Measurements from ENCODE around the gene PNKP.
A peak's percentile ranks its signal among the peaks of the same experiment; 100 is the strongest.

Gene PNKP

DNA sequence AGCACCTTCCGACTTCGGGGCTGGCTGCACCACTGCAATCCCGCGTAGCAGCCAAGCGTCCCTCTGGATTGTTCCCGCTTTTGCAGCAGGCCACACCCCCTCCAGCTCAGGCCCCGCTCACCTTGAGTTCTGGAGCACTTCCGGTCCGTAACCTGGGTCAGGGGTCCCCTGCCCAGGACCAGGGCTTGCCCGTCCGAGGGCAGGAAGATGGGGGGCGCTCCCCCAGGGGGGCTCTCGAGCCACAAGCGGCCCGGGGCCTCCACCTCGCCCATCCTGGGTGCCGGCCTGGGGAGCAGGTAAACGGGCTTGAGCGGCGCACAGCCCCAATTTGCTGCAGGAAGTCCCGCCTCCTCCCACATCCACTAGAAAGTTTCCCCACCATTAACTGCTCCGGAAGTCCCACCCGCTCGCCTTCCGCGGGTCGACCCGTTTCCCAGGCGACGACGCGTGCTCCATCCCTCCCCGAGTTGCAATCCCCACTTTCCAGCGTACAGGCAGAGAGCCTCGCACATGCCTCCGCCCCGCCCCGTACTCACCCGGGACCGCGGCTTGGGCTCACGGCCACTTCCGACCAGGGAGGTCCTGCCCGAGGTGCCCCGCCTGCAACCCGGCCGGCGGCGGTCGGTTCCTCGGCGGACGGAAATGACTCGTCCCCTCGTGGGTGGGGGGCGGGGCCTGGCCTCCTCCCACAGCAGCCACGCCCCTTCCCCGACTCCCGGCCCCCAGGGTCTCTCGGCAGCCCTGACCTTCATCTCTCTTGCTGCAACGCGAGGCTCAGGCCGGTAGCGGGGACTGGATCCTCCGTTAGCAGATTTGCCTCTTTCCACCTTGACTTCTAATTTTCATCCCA lies at the start of gene PNKP:
TSS of gene PNKP (minus strand) at position 644 of the 850 bp plus-strand sequence. CDS start at position 272, 372 bp downstream.
- DNase-seq = peak; percentile 81 to 87 (median 84)

DNA sequence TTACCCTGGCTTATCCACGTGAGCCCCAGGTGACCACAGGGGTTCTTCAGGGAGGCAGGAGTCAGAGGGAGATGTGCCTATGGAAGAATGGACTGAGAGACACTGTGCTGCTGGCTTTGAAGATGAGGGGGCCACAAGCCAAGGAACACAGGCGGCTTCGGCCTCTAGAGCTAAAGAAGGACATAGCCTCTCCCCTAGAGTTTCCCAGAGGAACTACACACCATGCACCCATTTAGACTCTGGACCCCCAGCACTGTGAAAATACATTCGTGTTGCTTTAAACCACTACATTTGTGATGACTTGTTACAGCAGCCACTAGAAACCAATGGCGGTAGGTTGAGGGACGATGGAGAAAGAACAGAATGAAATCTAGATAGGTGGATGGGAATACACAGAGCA lies 47.9 kb upstream of the PNKP start:
- no peak for DNase-seq

DNA sequence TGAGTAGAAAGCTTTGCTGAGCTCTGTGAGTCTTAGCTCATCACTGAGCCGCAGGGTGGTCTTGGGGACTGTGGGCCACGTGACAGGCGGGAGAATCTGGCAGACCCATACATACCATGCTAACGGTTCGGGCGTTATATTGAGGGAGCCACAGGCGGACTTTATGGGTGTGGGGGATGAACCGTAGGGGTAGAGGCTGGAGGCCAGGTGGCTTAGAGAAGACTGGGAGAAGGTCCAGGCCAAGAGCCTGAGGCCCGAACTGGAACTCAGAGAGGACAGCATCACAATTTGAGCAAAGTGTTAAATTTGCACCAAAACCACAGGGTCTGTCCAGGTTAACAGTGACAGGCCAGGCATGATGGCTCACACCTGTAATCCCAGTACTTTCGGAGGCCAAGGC lies 46.3 kb upstream of the PNKP start:
- no peak for DNase-seq

DNA sequence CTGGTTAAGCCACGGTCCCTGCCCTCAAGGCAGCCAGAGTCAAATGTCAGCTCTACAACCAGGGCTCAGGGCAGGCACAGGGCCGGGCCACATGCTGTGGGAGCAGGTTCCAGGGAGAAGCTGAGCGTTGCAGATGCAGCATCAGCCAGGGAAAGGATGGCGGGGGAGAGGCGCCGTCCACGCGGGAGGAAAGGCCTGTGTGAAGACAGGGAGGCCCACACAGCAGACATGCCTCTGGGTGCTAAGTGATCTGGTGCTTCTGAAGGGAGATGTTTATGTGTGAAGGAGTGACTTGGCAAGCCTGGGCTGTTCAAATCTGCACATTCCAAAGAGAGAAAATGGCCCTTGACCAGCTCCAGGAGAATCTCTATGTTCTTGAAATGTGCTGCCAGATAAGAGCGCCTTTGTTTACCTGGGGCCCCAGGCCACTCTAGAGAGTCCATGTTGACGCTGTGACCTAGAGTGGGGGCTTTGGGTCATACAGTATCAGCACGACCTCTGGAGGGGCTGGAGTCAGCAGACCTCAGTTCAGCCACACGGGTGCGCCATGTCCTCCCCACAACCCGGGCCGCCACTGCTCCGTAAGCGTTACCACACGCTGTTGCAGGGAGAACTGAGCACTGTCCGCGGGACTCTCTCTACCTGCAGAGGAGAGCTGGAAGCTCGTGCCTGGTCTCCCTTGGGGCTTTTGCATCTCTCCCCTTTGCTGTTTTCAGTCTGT lies 45.7 kb upstream of the PNKP start:
- DNase-seq = no peak

DNA sequence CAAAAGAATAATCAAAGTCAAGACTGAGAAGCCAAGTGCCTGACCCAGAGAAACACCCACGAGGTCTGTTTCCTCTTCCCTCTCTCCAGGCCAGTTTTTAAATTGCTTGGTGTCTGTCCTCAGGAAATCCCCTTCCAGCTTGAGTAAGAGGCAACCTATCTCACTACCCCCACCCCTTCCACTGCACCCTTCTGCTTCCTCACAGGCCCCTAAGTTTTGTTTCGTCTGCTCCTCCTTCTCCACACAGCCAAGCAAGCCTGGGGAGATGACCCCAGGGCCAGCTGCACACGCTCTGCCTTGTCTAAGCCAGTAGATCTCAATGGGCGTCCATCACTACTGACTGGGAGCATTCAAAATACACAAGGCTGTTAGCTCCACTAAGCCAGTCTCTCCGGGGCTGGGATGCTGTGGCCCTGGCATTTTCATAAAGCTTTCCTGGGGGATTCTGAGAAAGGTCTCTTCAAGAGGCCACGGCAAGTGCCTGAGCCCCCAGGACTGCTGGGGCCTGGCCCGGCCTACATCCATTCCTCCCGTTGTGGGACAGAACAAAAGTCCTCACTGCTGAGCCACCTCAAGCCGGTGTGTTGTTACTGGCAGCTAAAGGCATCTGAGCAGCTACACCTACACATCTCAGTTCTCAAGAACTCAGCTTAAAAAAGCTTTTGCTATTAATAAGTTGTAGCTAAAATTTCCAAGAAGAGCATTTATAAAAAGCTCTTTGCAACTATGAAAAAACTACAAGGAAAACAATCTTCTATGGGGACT lies 44.2 kb upstream of the PNKP start:
- DNase-seq = no peak

- DNase-seq = no peak
Measured at GRCh38 chr19:49910179-49910578, 42.8 kb upstream of the PNKP start.

- DNase-seq = no peak
Measured at GRCh38 chr19:49908480-49909420, 41.4 kb upstream of the PNKP start.

DNA sequence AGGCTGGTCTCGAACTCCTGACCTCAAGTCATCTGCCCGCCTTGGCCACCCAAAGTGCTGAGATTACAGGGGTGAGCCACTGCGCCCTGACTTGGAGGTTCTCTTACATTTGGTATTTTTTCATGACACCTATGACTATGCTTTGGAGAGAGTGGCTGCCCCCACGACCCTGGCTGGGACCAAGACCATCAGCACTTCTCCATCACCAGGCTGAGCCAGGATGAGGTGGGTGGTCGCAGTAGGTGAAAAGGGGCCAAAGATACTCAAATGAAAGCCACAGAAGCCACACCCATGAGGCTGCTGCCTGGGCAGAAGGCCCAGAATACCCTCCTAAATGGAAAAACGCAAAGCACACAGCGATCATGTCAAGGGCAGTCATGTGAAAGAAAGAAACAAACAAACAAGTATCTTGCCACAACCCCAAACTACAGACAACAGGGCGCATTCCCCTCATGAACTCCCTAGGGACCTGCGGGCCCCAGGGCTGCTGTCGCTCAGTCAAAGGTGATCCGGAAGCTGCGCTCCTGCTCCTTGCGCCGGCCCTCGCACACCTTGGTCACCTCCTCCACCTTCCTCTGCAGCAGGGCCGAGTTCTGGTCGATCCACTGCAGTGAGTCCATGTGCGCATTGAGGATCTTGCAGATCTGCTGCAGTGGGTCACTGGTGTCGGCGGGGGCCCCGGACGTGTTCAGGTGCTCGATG lies 40.5 kb upstream of the PNKP start:
- DNase-seq = no peak

GRCh38 chr19:49906879-49907564 lies 39.6 kb upstream of the PNKP start:
- DNase-seq = no peak

GRCh38 chr19:49904136-49904535 lies 36.8 kb upstream of the PNKP start:
- no peak for DNase-seq

- peak in 3 of 4 experiments; percentile 19 to 27 (median 19) for DNase-seq
Measured at GRCh38 chr19:49896863-49897621, 29.7 kb upstream of the PNKP start, which contains the start of gene IL4I1. Gene IL4I1, minus strand, starts transcription at chr19:49896887. Its CDS starts 727 bp downstream, at chr19:49896160.

DNA sequence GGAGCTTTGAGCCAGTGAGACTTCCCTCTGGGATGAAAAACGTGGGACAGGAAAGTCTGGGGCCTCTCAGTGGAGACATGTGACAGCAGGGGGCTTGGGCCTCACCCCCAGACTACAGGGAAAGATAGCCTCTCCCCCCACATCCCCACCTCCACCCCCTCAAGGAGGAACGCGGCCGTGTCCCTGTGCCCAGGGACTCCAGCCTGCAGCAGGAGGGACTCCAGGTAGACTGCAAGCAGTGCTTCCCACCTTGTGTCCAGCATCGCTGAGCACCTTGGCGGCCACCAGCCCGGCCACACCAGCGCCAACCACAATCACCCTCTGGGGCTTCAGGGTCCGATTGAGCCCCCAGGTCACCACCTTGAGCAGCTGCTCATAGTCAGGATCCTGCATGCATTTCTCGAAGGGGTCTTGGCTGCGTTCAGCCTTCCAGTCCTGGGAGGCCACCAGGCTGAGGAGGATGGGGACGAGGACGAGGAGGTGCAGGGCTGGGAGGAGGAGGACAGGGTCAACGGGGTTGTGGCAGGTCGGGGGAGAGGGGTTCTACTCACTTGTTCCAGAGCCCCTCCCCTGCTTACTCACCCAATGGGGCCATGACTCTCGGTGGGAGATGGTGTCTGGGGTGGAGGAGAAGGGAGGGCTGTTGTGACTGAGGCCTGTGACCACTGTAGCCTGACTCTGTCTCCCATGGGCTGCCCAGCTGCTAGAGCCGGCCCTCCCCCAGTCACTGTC lies 28.4 kb upstream of the PNKP start:
- no peak for DNase-seq

DNA sequence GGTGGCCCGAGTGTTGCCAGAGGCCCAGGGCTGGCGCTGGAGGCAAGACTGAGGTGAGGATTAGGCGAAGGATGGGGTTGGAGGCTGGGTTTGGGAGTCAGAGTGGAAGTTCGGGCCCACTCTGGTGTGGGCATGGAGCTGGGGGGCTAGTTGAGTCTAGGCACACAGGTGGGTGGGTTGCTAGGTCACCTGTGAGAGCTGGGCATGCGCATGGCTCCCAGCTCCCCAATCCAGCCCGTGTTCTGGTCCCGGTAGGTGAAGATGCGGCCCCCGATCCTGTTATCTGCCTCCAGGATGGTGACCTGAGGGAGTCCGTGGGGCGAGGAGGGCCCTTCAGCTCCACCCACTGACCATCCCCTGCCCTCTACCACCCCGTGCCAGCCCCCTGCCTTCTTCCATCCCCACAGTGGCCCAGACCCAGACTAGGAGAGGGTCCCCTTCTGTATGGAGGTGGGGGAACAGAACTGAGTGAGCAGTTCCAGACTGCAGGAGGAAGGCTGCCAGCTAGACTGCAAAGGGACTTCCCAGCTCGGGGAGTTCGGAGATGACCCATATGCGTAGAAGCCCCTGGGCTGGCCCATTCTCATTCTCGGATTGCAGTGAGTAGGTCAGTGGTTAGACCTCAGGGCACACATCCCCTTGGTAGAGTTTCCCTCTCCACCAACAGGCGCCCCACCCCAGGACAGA lies 27.6 kb upstream of the PNKP start:
- no peak for DNase-seq

DNA sequence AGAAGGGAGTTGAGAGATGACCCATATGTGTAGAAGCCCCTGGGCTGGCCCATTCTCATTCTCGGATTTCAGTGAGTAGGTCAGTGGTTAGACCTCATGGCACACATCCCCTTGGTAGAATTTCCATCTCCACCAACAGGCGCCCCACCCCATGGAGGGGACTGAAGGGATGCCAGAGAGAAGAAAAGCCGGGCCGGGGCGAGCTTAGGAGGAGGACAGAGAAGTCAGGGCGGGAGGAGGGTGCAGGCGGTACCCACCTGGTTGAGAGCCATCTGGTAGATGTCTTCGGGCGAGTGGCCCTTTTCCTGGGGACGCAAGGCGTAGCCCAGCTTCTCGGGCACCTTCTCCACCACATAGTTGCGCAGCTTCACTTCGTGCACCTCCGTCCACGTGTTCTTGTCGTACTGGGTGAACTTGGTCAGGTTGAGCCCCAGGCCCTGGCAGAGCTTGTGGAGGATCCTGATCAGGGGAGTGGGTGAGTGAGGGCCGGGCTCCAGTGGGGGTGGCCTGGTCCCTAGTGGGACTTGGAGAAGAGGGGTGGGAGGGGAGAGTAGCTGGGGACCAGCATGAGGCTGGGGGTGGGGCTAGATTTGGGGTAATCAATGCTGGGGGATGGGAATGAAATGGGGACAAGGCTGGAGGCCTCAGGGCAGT lies 26.8 kb upstream of the PNKP start:
- DNase-seq = no peak

- DNase-seq = no peak
Measured at GRCh38 chr19:49892716-49893115, 25.3 kb upstream of the PNKP start.

DNA sequence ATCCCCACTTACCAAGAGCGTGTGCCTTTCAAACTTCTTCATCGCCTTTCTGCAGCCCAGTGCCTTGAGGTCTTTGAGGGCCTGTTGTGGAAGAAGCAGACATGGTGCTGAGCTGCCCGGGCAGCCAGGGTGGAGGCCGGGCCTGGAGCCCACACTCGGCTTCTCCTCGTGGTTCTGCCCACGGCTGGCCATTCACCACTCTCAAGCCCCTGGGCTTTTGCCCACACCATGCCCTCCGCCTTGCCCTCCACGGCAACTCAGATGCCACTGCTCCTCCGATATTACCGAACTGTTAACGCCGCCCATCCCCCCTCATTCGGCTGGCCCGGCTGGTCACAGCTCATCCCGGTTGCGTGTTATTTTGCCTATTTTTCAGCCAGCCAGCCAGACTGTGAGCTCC lies 24.0 kb upstream of the PNKP start:
- no peak for DNase-seq

GRCh38 chr19:49890349-49891311 lies 23.3 kb upstream of the PNKP start:
- DNase-seq = peak; percentile 48 to 61 (median 56)
